NCI-H1694 (cell line): Measurements from ENCODE around the gene INPP5A.
"Not testable (repeated sequence)": the region's sequence is repeated elsewhere in the genome, so short reads cannot be mapped to it uniquely, and the experiment has no call there.

Experiments used
- DNase-seq: peaks from one replicate; lab custom pipeline; 2025; lab: John Stamatoyannopoulos, UW

Gene INPP5A

GRCh38 chr10:132763545-132763944, 226.0 kb downstream of the INPP5A start:
- DNase-seq = no peak

GRCh38 chr10:132764108-132764507, 226.5 kb downstream of the INPP5A start:
- no peak for DNase-seq

- DNase-seq = no peak
These were observed 227.8 kb downstream of the INPP5A start for GRCh38 chr10:132765435-132765834.

- no peak for DNase-seq
These were observed 228.7 kb downstream of the INPP5A start for GRCh38 chr10:132766291-132766690.

- no peak for DNase-seq
These were observed 231.0 kb downstream of the INPP5A start for GRCh38 chr10:132768346-132769248.

- DNase-seq = no peak
These were observed 232.8 kb downstream of the INPP5A start for GRCh38 chr10:132770061-132771021.

GRCh38 chr10:132772816-132773215, 235.2 kb downstream of the INPP5A start:
- DNase-seq = not testable (repeated sequence)

DNA sequence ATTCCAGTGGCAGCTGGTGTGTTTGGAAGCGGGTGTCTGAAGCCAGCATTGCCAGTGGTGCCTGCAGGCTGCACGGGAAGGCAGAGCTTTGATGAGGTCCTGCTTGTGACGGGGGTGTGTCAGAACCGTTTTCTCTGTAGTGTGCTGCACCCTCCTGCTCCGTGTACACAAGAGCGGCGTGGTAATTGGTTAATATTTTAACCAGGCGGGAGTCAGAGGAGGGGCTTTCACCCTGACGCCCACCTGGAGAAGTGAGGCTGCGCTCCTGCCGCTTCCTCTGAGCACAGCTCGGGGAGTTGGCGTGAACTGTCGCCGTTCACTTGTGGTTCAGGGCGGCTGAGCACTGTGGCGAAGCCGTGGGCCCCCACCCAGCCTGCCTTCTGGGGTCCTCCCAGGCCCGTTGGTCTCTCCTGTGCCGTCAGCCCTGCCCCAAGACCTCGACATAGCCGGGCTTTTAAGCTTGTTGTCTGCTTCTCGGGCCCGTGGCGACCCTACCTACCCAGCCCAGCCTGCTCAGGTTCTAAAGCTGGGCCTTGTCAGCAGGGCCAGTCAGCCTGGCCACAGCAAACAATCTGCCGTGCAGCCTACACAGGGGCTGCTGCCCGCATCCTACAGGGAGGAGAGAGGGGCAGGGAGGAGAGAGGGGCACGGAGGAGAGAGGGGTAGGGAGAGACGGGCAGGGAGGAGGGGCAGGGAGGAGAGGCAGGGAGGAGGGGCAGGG, 236.8 kb downstream of the INPP5A start:
- DNase-seq = no peak

DNA sequence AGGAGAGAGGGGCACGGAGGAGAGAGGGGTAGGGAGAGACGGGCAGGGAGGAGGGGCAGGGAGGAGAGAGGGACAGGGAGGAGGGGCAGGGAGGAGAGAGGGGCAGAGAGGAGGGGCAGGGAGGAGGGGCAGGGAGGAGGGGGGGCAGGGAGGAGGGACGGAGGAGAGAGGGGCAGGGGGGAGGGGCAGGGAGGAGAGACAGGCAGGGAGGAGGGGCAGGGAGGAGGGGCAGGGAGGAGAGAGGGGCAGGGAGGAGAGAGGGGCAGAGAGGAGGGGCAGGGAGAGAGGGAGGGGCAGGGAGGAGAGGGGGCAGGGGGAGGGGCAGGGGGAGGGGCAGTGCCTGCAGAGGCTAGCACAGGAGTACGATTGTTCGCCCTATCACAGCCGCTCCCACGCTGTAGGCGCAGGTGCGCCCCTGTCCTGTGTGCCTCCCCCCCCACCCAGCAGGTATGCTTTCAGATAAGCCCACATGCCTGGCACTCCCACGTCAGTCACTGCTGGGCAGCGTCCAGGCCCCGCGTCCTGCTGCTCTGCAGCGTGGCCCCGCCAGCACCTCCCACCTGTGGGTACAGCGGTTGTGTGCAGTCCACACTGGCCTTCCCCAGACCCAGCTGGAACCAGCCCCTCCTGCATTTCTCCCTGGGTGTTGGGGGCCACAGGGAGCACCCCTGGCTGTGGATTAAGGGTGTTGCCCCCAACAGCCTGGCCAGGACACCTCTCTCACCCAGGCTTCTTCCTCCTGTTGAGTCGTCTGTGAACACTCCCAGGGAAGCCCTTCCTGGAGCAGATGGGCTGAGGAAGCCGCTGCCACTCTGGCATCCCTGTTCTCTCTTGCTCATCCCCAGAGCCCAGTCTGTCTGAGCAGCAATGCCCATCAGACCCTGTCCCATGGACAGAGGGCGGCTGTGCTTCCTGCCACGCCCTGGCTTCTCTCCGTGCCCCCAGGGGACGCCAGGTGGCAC, 237.6 kb downstream of the INPP5A start:
- peak; percentile 31 for DNase-seq

DNA sequence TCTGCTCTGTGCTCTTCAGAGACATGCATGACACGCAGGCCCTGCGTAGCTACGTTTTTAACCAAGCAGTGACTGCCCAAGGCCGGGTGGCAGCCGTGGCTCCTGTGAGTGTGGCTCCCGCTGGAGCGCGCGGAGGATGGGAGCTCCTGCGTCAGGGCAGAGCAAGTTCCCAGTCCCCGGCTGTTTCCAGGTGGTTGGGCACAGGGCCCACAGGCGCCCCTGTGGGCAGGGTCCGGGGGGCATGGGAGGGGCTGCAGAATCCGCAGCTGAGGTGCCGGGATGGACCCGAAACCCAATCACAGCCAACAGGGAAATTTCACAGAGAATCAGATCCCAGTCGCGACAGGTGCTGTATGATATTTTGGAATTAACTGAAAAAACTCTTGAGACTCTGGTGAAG, 238.6 kb downstream of the INPP5A start:
- no peak for DNase-seq

- no peak for DNase-seq
These were observed 239.2 kb downstream of the INPP5A start for GRCh38 chr10:132776821-132777220.

DNA sequence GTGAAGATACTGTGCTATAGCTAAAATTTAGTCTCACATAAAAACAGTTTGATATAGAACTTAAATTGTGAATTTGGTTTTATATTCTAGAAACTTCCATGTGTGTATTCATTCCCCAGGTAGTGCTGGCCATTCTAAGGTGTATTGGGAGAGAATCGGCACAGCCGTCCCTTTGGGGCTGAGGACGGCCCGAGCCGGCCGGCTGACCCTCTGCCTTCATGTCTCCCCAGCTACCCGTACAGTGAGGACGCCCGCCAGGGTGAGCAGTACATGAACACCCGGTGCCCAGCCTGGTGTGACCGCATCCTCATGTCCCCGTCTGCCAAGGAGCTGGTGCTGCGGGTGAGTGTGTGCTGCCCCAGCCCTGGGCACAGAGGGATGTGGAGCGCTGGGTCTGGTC, 239.9 kb downstream of the INPP5A start:
- no peak for DNase-seq

DNA sequence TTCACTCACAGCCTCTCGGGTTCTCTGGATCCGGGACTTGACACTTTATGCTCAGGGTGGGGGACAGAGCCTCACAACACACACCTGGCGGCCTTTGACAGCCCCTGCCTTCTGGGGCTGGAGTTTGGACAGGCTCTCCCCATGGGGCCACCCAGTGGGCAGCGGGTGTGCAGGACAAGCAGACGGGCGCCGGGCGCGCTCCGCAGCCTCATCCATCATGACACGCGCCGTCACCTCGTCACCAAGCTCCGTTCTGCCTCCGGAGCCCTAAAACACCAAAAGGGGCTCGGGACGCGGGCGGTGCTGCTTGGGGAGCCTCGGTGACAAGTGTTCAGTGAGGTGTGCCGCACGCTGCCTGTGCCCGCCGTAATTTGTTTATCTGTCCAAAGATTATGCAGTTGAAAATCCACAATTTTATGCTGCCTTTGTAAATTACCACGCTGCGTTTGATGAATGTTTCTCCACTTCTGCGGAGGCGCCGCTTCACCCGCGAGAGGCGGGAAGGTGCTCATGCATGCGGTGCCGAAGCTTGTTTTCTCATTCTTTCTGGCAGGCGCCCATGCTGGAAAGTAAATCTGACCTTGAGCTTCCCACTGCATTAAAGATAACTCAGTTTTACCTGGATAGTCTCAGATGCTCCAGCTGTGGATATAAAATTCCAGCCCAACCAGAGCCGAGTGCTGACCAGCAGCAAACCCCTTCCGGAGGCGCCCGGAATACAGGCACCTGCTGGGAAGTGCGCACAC, 242.1 kb downstream of the INPP5A start:
- no peak for DNase-seq

GRCh38 chr10:132780356-132780755, 242.8 kb downstream of the INPP5A start:
- DNase-seq = no peak

- no peak for DNase-seq
These were observed 244.0 kb downstream of the INPP5A start for GRCh38 chr10:132781556-132781955.

DNA sequence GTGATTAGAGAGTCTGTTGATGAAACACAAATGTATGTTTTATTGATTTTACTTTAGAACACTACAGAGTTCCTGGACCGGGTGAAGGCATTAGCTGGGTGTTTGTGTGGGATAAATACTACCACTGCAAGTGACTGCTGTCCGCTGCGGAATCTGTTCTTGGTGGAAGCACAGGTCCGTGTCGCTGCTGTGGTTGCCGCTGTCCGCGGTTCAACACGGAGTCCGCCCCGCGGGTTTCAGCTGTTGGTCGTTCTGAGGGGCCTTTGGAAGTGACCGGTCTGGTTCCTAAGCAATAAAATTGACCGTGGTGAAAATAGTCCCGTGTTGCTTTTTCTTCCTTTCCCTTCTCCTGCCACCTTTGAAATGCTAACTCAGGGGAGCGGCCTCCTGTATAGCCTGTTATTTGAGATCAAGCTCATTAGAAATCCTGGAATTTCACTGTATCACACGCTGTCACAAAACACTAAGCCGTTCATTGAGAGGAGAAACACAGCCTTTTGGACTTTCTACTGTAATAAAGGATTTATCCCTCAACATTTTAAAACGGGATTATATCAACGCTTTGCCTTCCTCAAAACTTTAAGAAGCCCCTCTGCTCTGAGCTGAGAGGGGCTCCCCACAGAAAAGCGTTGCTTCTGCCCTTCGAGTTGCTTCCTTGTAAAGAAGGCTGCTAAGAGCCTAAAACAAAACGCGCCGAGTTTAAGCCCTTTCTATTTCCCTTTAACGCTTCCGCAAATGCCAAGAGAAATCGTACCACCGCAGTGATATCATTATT, 245.8 kb downstream of the INPP5A start:
- no peak for DNase-seq

DNA sequence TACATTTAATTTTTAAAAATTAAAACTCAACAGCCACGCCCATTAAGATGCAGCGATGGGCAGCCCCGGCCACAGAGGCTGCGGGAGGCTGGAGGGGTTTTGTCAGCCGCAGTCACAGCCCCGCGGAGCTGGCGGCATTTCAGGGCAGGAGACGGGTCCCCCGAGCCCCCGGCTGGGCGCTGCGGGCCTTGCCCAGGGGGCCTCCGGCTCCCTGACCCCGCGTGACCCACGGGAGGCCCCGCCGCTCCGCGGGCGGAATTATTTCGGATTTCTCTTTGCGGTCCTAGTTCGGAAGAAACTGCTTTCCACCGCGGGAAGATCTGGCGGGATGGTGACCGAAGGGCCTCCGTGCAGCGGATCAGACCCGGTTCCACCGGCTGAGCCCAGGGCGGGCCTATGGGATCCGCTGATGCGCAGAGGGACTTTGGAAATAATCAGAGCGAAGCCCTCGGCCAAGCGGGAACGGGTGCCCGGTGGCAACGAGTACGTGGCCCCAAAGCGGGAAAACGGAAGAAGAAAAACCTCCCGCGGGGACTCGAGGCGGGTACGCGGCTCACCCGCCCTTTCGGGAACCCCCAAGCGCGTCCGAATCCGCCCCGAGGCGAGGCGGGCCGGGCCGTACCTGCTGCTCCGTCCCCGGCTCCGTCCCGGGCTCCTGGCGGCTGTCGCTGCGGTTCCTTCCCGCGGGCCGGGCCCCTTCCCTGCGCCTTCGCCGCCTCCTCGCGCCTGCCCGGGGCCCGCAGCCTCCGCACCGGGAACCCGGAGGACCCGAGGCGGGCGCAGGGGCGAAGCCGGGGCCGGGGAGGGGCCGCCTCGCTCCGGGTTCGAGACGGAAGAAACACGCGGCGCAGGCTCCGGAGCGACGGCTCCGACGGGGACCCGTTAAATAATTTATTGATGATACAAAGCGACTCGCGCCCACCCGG, 246.6 kb downstream of the INPP5A start:
- no peak for DNase-seq
